Prostate gland (tissue), 2 donors: ENCODE data around the gene P2RY8.

ENCODE experiments used
- CTCF ChIP-seq, 4 experiments: fragments of 200-600 bp in 2 of 4; fragments of 450-650 bp in 2 of 4; sonication (generic) in 2 of 4; IDR thresholded peaks; 1 replicate in 3 of 4; 2 replicates in 1 of 4; pipeline ENCODE4 v1.5.1; 2016 to 2019; ENCODE audit warnings: antibody characterized with exemption in 4 of 4, mild to moderate bottlenecking in 2 of 4, moderate library complexity in 2 of 4
- POLR2A ChIP-seq: fragments of 450-650 bp; IDR thresholded peaks from one replicate; pipeline ENCODE4 v1.6.1; 2016; ENCODE audit warnings: antibody characterized with exemption, mild to moderate bottlenecking
- POLR2AphosphoS5 ChIP-seq: sonication (generic); formaldehyde crosslinking; IDR thresholded peaks from one replicate; pipeline ENCODE4 v1.6.1; 2017; ENCODE audit warnings: antibody characterized with exemption

DNA sequence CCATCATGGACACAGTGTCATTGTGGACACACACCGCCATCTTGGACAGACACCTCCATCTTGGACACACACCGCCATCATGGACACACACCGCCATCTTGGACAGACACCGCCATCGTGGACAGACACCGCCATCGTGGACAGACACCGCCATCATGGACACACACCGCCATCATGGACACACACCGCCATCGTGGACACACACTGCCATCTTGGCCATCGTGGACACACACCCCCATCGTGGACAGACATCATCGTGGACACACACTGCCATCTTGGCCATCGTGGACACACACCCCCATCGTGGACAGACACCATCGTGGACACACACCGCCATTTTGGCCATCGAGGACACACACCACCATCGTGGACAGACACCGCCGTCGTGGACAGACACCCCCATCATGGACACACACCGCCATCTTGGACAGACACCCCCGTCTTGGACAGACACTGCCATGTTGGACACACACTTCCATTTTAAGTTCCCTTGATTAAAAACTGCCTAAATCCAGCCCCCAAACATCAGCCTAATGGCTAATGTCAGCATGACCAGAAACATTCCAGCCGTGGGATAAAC lies 93.4 kb downstream of the P2RY8 start:
- TF ChIP-seq POLR2A (no peak), CTCF (IDR thresholded peaks at IDR 0.05) (no peak), POLR2AphosphoS5 (no peak)
